ENCODE measurements around the gene DAP.
A peak's percentile ranks its signal among the peaks of the same experiment; 100 is the strongest.

The DAP gene

GRCh38 chr5:10760096-10760920 is 726 bp downstream of the DAP start:
- DNase-seq, result peak; percentile 26 to 34

- no peak for DNase-seq
Observed at GRCh38 chr5:10759111-10759510, 1.9 kb downstream of the DAP start.

- no peak for DNase-seq
Observed at GRCh38 chr5:10757922-10758555, 3.0 kb downstream of the DAP start.

- no peak for DNase-seq
Observed at GRCh38 chr5:10757043-10757442, 4.0 kb downstream of the DAP start.

- DNase-seq, result no peak
Observed at GRCh38 chr5:10756549-10756948, 4.5 kb downstream of the DAP start.

GRCh38 chr5:10753178-10753577 is 7.9 kb downstream of the DAP start:
- no peak for DNase-seq

GRCh38 chr5:10752451-10752850 is 8.6 kb downstream of the DAP start:
- no peak for DNase-seq

- no peak for DNase-seq
Observed at GRCh38 chr5:10750909-10751308, 10.1 kb downstream of the DAP start.

- no peak for DNase-seq
Observed at GRCh38 chr5:10747678-10748622, 13.1 kb downstream of the DAP start.

GRCh38 chr5:10746711-10747110 is 14.3 kb downstream of the DAP start:
- DNase-seq, result no peak

- DNase-seq, result no peak
Observed at GRCh38 chr5:10745133-10745532, 15.9 kb downstream of the DAP start.

- DNase-seq, result no peak
Observed at GRCh38 chr5:10744681-10745080, 16.4 kb downstream of the DAP start.

GRCh38 chr5:10743951-10744350 is 17.1 kb downstream of the DAP start:
- no peak for DNase-seq

GRCh38 chr5:10743526-10743925 is 17.5 kb downstream of the DAP start:
- DNase-seq, result no peak

GRCh38 chr5:10741661-10742060 is 19.4 kb downstream of the DAP start:
- no peak for DNase-seq

GRCh38 chr5:10740384-10740783 is 20.6 kb downstream of the DAP start:
- DNase-seq, result no peak

- no peak for DNase-seq
Observed at GRCh38 chr5:10737880-10738279, 23.2 kb downstream of the DAP start.

- DNase-seq, result no peak
Observed at GRCh38 chr5:10736808-10737207, 24.2 kb downstream of the DAP start.

- DNase-seq, result no peak
Observed at GRCh38 chr5:10736354-10736753, 24.7 kb downstream of the DAP start.

- DNase-seq, result no peak
Observed at GRCh38 chr5:10735569-10736276, 25.3 kb downstream of the DAP start.

- DNase-seq, result no peak
Observed at GRCh38 chr5:10734832-10735523, 26.1 kb downstream of the DAP start.

Data from activated T-cell treated with anti-CD3 and anti-CD28 coated beads, Interleukin-2, amount 50 U/mL, for 48 hours (primary cell).